Prostate gland (tissue), 2 donors: ENCODE results near the gene TMEM237. TPM values are rescaled to one million over a fixed set of nuclear protein-coding genes. Genes with fewer than 3 reads are reported as not detected.

Experiments used
- DNase-seq: peaks from one replicate; pipeline ENCODE4 v3.0.0-alpha.2; 2019; ENCODE audit warnings: low spot score
- H3K27ac ChIP-seq, 2 donors: fragments of 200-600 bp; sonication (generic); 2 replicates each; pipeline ENCODE4 v1.5.1; 2017 to 2019
- H3K27me3 ChIP-seq: fragments of 200-600 bp; sonication (generic); replicated peaks from 2 replicates; pipeline ENCODE4 v1.5.1; 2019; ENCODE audit not compliant: insufficient read depth
- H3K36me3 ChIP-seq, 2 donors: fragments of 200-600 bp; sonication (generic); 1 replicate in 1 of 2; 2 replicates in 1 of 2; pipeline versions ENCODE4 v1.5.1 to v1.8.1; 2017 to 2019
- H3K4me1 ChIP-seq: fragments of 200-600 bp; sonication (generic); replicated peaks from 2 replicates; pipeline ENCODE4 v1.5.1; 2019
- H3K4me3 ChIP-seq, 2 donors: fragments of 200-600 bp; sonication (generic); 2 replicates each; pipeline ENCODE4 v1.5.1; 2017 to 2019
- H3K9me3 ChIP-seq: fragments of 200-600 bp; sonication (generic); 2 replicates; pipeline ENCODE4 v1.5.1; 2017
- CTCF ChIP-seq, 4 experiments: fragments of 200-600 bp in 2 of 4; fragments of 450-650 bp in 2 of 4; sonication (generic) in 2 of 4; IDR thresholded peaks; 1 replicate in 3 of 4; 2 replicates in 1 of 4; pipeline ENCODE4 v1.5.1; 2016 to 2019; ENCODE audit warnings: antibody characterized with exemption in 4 of 4, mild to moderate bottlenecking in 2 of 4, moderate library complexity in 2 of 4
- POLR2A ChIP-seq: fragments of 450-650 bp; IDR thresholded peaks from one replicate; pipeline ENCODE4 v1.6.1; 2016; ENCODE audit warnings: antibody characterized with exemption, mild to moderate bottlenecking
- POLR2AphosphoS5 ChIP-seq: sonication (generic); formaldehyde crosslinking; IDR thresholded peaks from one replicate; pipeline ENCODE4 v1.6.1; 2017; ENCODE audit warnings: antibody characterized with exemption
- WGBS: methylation state at CpG from one replicate; pipeline ENCODE4 v1.1.5; 2018; 5-methylcytosine and 5-hydroxymethylcytosine counted together
- intact Hi-C: fragments of 100-400 bp; cut with DNase I; formaldehyde crosslinking; loops from one replicate; pipeline ENCODE4 v1.14.2; 2022
- total RNA-seq, 2 donors: library from RNA; depleted of rRNA; stranded (reverse); fragments of >200 nt; gene quantifications; one replicate each; pipeline ENCODE4 v1.1.0, GENCODE V29; 2016

TMEM237 gene
- total RNA-seq, 2 donors from 2014 or later: 29.7 to 31.4 TPM

GRCh38 chr2:201600906-201601305, 42.4 kb downstream of the TMEM237 start:
- intact Hi-C loops: no loop called here
- DNase-seq: no peak
- TF ChIP-seq POLR2AphosphoS5: no peak
- no peak for TF ChIP-seq POLR2A
- no peak for TF ChIP-seq CTCF (IDR thresholded peaks at IDR 0.05)
- no peak overlapping the region for H3K27ac ChIP-seq
- H3K36me3 ChIP-seq: no peaks in the 10 kb centered on the region
- no peaks in the 10 kb centered on the region for H3K27me3 ChIP-seq
- H3K9me3 ChIP-seq: no peaks in the 10 kb centered on the region
- 62% methylated on average over 3 of the region's 3 CpGs for WGBS
- no peaks in the 10 kb centered on the region for H3K4me1 ChIP-seq
- H3K4me3 ChIP-seq: no peak overlapping the region

- Histone ChIP-seq H3K4me3 (no peak overlapping the region), H3K36me3 (no peaks in the 10 kb centered on the region), H3K9me3 (no peaks in the 10 kb centered on the region), H3K4me1 (no peaks in the 10 kb centered on the region), H3K27ac (no peak overlapping the region), H3K27me3 (no peaks in the 10 kb centered on the region)
- no peak for DNase-seq
- WGBS: 39% methylated on average over 8 of the region's 8 CpGs
- TF ChIP-seq POLR2AphosphoS5 (no peak), POLR2A (no peak), CTCF (IDR thresholded peaks at IDR 0.05) (no peak)
- intact Hi-C loops: no loop called here
Measured at GRCh38 chr2:201597397-201597796, 45.9 kb downstream of the TMEM237 start.

GRCh38 chr2:201580486-201580885, 62.8 kb downstream of the TMEM237 start:
- H3K36me3 ChIP-seq: no peaks in the 10 kb centered on the region
- no peaks in the 10 kb centered on the region for H3K9me3 ChIP-seq
- intact Hi-C loops: no loop called here
- peaks cover 2% of the 10 kb centered on the region for H3K27me3 ChIP-seq
- no peak for TF ChIP-seq POLR2AphosphoS5
- TF ChIP-seq POLR2A: no peak
- TF ChIP-seq CTCF (IDR thresholded peaks at IDR 0.05): no peak
- WGBS: 71% methylated on average over 2 of the region's 2 CpGs
- H3K4me3 ChIP-seq: no peak overlapping the region
- DNase-seq: no peak
- H3K4me1 ChIP-seq: no peaks in the 10 kb centered on the region
- no peak overlapping the region for H3K27ac ChIP-seq

- no peak for DNase-seq
- Histone ChIP-seq H3K27ac (no peak overlapping the region), H3K4me3 (no peak overlapping the region), H3K9me3 (no peaks in the 10 kb centered on the region), H3K27me3 (peaks cover 2% of the 10 kb centered on the region), H3K36me3 (no peaks in the 10 kb centered on the region), H3K4me1 (no peaks in the 10 kb centered on the region)
- TF ChIP-seq CTCF (IDR thresholded peaks at IDR 0.05): no peak
- no peak for TF ChIP-seq POLR2A
- no peak for TF ChIP-seq POLR2AphosphoS5
- intact Hi-C loops: no loop called here
- 67% methylated on average over 4 of the region's 4 CpGs for WGBS
Measured at GRCh38 chr2:201579536-201579935, 63.8 kb downstream of the TMEM237 start.

- Histone ChIP-seq H3K27ac (no peak overlapping the region), H3K4me3 (no peak overlapping the region), H3K9me3 (no peaks in the 10 kb centered on the region), H3K36me3 (no peaks in the 10 kb centered on the region), H3K27me3 (no peaks in the 10 kb centered on the region), H3K4me1 (no peaks in the 10 kb centered on the region)
- 88% methylated on average over 3 of the region's 3 CpGs for WGBS
- TF ChIP-seq POLR2A: no peak
- no peak for TF ChIP-seq POLR2AphosphoS5
- no peak for TF ChIP-seq CTCF (IDR thresholded peaks at IDR 0.05)
- intact Hi-C loops: no loop called here
- DNase-seq: no peak
Measured at GRCh38 chr2:201575971-201576370, 67.3 kb downstream of the TMEM237 start.
